Measurements from ENCODE around the gene CCDC196.

DNA sequence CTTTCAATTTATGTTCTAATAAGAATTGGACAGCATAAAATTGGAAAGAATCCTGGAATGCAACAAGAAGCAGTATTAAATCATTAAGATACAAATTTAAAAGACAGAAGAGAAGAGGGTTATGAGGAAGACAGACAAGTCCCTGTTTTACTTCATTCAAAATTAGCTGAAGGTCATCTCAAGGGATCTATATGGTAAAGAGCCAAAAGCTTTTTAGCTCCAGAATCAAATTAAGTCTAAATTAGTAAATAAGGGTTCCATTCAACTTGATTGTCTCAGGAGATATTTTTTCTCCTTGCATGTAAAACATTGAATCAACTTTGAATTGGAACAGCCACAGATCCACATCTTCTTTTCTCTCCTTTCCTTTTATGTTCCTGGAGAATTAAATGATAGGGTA, 7.6 kb downstream of the CCDC196 start:
- no peak for TF ChIP-seq POLR2A (IDR thresholded peaks at IDR 0.05; ENCODE audit: extremely low read depth, insufficient read length)
- TF ChIP-seq, protein P1, sequence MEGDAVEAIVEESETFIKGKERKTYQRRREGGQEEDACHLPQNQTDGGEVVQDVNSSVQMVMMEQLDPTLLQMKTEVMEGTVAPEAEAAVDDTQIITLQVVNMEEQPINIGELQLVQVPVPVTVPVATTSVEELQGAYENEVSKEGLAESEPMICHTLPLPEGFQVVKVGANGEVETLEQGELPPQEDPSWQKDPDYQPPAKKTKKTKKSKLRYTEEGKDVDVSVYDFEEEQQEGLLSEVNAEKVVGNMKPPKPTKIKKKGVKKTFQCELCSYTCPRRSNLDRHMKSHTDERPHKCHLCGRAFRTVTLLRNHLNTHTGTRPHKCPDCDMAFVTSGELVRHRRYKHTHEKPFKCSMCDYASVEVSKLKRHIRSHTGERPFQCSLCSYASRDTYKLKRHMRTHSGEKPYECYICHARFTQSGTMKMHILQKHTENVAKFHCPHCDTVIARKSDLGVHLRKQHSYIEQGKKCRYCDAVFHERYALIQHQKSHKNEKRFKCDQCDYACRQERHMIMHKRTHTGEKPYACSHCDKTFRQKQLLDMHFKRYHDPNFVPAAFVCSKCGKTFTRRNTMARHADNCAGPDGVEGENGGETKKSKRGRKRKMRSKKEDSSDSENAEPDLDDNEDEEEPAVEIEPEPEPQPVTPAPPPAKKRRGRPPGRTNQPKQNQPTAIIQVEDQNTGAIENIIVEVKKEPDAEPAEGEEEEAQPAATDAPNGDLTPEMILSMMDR (IDR thresholded peaks at IDR 0.05; ENCODE audit: low read depth, low read length): no peak
- TF ChIP-seq, protein P2, sequence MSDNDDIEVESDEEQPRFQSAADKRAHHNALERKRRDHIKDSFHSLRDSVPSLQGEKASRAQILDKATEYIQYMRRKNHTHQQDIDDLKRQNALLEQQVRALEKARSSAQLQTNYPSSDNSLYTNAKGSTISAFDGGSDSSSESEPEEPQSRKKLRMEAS (IDR thresholded peaks at IDR 0.05; ENCODE audit: low read depth, low read length): no peak
- no peak for TF ChIP-seq MYC (IDR thresholded peaks at IDR 0.05; ENCODE audit: low read depth, low read length)

All from NB4 (cell line).